Transverse colon (tissue), 4 donors: ENCODE results near the gene LSM12.

Experiments
- EP300 ChIP-seq: sonication (generic); formaldehyde crosslinking; IDR thresholded peaks from one replicate; pipeline ENCODE4 v1.6.1; 2017; ENCODE audit warnings: antibody characterized with exemption, low read depth
- POLR2A ChIP-seq: fragments of 450-650 bp; IDR thresholded peaks from one replicate; pipeline ENCODE4 v1.6.1; 2016; ENCODE audit warnings: antibody characterized with exemption, mild to moderate bottlenecking, moderate library complexity
- POLR2AphosphoS5 ChIP-seq, 3 donors: sonication (generic); formaldehyde crosslinking; IDR thresholded peaks; one replicate each; pipeline ENCODE4 v1.6.1; 2016; ENCODE audit warnings: antibody characterized with exemption in 3 of 3
- TF ChIP-seq, protein P1 (sequence below), 5 experiments: fragments of 200-600 bp in 3 of 5; fragments of 450-650 bp in 2 of 5; sonication (generic) in 3 of 5; IDR thresholded peaks; 1 replicate in 2 of 5; 2 replicates in 3 of 5; pipeline ENCODE4 v1.5.1; 2016 to 2017; ENCODE audit warnings: antibody characterized with exemption in 5 of 5, inconsistent platforms in 3 of 5, mild to moderate bottlenecking in 2 of 5, moderate library complexity in 1 of 5

DNA sequence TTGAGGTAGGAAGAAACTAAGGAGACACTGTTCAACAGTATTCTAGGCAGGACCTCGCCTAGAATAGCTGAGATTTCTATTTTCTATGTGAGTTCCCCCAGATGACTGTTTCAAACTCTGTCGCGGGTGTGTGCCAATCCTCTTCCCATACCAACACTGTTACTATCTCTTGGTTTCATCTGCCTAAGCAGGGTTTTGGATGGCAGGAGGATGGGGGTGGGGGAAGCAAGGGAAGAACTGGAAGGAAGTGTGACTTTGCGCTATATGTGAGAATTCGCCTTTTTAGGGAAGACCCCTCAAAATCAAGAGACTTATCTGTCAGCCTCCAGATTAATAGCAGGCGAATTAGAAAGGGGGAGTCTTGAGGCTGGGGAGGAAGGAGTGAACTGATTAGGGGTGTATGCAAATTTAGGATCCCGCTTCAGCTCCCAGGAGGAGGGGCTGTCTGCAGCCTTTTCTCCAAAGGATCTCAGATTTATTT is 3.5 kb upstream of the LSM12 start:
- TF ChIP-seq POLR2A (no peak), POLR2AphosphoS5 (IDR thresholded peaks at IDR 0.05) (no peak), EP300 (no peak)
- TF ChIP-seq, protein P1, sequence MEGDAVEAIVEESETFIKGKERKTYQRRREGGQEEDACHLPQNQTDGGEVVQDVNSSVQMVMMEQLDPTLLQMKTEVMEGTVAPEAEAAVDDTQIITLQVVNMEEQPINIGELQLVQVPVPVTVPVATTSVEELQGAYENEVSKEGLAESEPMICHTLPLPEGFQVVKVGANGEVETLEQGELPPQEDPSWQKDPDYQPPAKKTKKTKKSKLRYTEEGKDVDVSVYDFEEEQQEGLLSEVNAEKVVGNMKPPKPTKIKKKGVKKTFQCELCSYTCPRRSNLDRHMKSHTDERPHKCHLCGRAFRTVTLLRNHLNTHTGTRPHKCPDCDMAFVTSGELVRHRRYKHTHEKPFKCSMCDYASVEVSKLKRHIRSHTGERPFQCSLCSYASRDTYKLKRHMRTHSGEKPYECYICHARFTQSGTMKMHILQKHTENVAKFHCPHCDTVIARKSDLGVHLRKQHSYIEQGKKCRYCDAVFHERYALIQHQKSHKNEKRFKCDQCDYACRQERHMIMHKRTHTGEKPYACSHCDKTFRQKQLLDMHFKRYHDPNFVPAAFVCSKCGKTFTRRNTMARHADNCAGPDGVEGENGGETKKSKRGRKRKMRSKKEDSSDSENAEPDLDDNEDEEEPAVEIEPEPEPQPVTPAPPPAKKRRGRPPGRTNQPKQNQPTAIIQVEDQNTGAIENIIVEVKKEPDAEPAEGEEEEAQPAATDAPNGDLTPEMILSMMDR (IDR thresholded peaks at IDR 0.05), result no peak
